ENCODE results near the gene SLC45A2. TPM values are rescaled to one million over a fixed set of nuclear protein-coding genes. Genes with fewer than 3 reads are reported as not detected.

SLC45A2 gene
- total RNA-seq, 2 experiments from 2014 or later, result 0.19 TPM; not detected in 1

DNA sequence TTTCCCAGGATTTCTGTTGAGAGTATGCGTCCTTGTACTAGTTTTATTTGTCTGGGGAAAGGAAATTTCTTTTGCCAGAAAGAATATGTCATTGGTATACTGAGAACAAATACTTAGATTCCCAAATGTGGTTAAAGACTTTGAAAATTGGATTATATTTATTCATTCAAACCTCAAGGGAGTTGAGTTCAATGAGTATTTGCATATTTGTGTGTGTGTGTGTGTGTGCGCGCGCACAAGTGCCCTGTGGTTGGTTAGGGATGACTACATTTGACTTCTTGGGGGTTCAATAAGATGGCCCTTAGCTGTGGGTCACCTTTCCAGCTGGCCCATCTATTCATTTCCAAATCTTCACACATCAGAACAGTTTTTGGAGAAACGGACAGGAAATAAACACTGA lies 43.4 kb downstream of the SLC45A2 start:
- POLR2A ChIA-PET, result no interaction called here
- H3K27me3 Mint-ChIP-seq, result peaks cover 47% of the 10 kb centered on the region
- no peaks in the 10 kb centered on the region for H3K36me3 Mint-ChIP-seq (ENCODE audit: low read depth)
- DNase-seq, result no peak
- no peaks in the 10 kb centered on the region for H3K4me1 Mint-ChIP-seq
- H3K9me3 Mint-ChIP-seq, result no peaks in the 10 kb centered on the region
- CTCF ChIA-PET, result no interaction called here
- H3K27ac Mint-ChIP-seq, result no peak overlapping the region
- no peak overlapping the region for H3K4me3 Mint-ChIP-seq

DNA sequence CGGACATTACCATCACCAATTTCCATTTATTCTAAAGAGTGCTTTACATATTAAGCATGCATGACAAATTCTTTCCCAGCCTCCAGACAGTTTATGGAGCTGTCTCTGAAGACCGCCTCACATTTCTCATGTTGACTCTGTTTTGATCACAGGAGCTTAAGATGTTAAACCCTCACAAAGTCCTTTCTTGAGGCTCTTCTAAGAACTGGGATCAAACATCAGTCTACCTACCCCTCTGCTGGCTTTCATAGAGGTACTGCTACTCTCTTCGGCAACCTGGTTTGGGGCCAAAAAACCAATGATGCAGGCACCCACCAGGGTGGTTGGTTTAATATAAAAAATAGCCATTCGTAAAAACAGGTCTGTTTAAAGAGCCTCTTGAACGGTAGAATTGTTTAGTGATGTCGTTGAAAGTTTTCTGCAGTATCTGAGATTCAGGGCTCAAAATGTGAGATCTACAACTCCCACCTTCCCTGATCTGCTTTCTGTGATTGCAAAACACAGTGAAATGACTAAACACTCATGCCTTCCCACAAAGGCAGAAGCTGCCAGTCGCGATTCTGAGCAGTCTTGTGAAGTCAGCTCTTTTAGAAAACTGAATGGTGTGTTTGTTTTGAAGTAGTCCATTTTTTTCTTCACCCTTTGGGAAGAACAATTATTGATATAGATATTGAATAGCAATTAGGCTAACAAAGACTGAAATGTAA lies 44.8 kb downstream of the SLC45A2 start:
- Mint-ChIP-seq H3K27me3 (peaks cover 58% of the 10 kb centered on the region), H3K4me3 (no peak overlapping the region), H3K4me1 (no peaks in the 10 kb centered on the region), H3K36me3 (ENCODE audit: low read depth) (no peaks in the 10 kb centered on the region), H3K9me3 (no peaks in the 10 kb centered on the region), H3K27ac (no peak overlapping the region)
- ChIA-PET CTCF (no interaction called here), POLR2A (no interaction called here)
- DNase-seq, result no peak

DNA sequence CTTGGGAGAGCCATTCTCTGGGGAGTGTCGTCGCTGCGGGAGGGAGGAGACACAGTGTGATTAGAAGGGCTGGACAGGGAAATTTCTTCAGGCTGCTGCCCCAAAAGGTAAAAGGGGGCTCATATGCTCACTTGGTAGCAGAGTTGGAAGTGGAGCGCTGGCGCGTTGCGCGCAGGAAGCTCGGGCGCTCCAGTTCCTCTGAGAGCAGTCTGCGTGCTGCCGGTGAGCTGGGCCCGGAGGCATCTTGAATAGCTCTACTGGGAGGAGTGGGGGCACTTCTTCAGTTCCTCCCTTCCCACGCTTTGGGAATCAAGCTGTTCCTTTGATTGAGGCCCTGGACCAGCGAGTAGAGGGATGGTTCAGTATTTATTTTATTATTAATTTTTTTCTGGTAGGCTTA lies 45.6 kb downstream of the SLC45A2 start:
- no peak overlapping the region for H3K4me3 Mint-ChIP-seq
- no peaks in the 10 kb centered on the region for H3K36me3 Mint-ChIP-seq (ENCODE audit: low read depth)
- H3K27ac Mint-ChIP-seq, result no peak overlapping the region
- no peak for DNase-seq
- H3K4me1 Mint-ChIP-seq, result no peaks in the 10 kb centered on the region
- H3K27me3 Mint-ChIP-seq, result peaks cover 63% of the 10 kb centered on the region
- POLR2A ChIA-PET, result no interaction called here
- no peaks in the 10 kb centered on the region for H3K9me3 Mint-ChIP-seq
- CTCF ChIA-PET, result no interaction called here

DNA sequence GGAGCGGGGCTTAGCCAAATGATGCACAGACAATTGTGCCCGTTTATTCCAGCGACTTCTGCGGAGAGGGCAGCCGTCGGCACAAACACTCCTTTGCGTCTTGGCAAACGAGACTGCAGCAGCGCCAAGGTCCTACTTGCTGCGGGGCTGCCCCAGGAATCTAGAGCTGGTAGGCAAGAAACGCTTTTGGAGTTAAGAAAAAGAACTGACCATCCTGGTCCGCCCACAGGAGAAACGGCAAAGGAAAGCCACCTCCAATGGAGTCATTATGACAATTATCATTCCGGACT lies 46.0 kb downstream of the SLC45A2 start:
- Mint-ChIP-seq H3K36me3 (ENCODE audit: low read depth) (no peaks in the 10 kb centered on the region), H3K27ac (no peak overlapping the region), H3K4me3 (no peak overlapping the region), H3K4me1 (no peaks in the 10 kb centered on the region), H3K27me3 (peaks cover 63% of the 10 kb centered on the region), H3K9me3 (no peaks in the 10 kb centered on the region)
- ChIA-PET POLR2A (no interaction called here), CTCF (no interaction called here)
- no peak for DNase-seq

DNA sequence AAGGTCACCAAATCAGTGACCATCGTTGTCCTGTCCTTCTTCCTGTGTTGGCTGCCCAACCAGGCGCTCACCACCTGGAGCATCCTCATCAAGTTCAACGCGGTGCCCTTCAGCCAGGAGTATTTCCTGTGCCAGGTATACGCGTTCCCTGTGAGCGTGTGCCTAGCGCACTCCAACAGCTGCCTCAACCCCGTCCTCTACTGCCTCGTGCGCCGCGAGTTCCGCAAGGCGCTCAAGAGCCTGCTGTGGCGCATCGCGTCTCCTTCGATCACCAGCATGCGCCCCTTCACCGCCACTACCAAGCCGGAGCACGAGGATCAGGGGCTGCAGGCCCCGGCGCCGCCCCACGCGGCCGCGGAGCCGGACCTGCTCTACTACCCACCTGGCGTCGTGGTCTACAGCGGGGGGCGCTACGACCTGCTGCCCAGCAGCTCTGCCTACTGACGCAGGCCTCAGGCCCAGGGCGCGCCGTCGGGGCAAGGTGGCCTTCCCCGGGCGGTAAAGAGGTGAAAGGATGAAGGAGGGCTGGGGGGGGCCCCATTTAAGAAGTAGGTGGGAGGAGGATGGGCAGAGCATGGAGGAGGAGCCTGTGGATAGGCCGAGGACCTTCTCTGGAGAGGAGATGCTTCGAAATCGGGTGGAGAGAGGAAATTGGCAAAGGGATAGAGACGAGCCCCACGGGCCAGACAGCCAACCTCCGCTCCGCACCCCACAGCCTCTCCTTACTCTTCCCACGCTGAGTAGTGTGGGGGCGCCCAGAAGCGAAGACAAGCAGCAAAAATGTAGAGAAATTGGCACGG lies 46.6 kb downstream of the SLC45A2 start:
- POLR2A ChIA-PET, result no interaction called here
- CTCF ChIA-PET, result no interaction called here
- Mint-ChIP-seq H3K9me3 (no peaks in the 10 kb centered on the region), H3K4me3 (no peak overlapping the region), H3K27ac (no peak overlapping the region), H3K4me1 (no peaks in the 10 kb centered on the region), H3K36me3 (ENCODE audit: low read depth) (no peaks in the 10 kb centered on the region), H3K27me3 (peaks cover 63% of the 10 kb centered on the region)
- DNase-seq, result no peak

DNA sequence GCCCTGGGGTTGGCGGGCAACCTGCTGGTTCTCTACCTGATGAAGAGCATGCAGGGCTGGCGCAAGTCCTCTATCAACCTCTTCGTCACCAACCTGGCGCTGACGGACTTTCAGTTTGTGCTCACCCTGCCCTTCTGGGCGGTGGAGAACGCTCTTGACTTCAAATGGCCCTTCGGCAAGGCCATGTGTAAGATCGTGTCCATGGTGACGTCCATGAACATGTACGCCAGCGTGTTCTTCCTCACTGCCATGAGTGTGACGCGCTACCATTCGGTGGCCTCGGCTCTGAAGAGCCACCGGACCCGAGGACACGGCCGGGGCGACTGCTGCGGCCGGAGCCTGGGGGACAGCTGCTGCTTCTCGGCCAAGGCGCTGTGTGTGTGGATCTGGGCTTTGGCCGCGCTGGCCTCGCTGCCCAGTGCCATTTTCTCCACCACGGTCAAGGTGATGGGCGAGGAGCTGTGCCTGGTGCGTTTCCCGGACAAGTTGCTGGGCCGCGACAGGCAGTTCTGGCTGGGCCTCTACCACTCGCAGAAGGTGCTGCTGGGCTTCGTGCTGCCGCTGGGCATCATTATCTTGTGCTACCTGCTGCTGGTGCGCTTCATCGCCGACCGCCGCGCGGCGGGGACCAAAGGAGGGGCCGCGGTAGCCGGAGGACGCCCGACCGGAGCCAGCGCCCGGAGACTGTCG lies 47.3 kb downstream of the SLC45A2 start:
- peaks cover 63% of the 10 kb centered on the region for H3K27me3 Mint-ChIP-seq
- CTCF ChIA-PET, result no interaction called here
- no peaks in the 10 kb centered on the region for H3K9me3 Mint-ChIP-seq
- POLR2A ChIA-PET, result no interaction called here
- no peak overlapping the region for H3K27ac Mint-ChIP-seq
- DNase-seq, result no peak
- no peaks in the 10 kb centered on the region for H3K4me1 Mint-ChIP-seq
- H3K36me3 Mint-ChIP-seq (ENCODE audit: low read depth), result no peaks in the 10 kb centered on the region
- H3K4me3 Mint-ChIP-seq, result no peak overlapping the region

DNA sequence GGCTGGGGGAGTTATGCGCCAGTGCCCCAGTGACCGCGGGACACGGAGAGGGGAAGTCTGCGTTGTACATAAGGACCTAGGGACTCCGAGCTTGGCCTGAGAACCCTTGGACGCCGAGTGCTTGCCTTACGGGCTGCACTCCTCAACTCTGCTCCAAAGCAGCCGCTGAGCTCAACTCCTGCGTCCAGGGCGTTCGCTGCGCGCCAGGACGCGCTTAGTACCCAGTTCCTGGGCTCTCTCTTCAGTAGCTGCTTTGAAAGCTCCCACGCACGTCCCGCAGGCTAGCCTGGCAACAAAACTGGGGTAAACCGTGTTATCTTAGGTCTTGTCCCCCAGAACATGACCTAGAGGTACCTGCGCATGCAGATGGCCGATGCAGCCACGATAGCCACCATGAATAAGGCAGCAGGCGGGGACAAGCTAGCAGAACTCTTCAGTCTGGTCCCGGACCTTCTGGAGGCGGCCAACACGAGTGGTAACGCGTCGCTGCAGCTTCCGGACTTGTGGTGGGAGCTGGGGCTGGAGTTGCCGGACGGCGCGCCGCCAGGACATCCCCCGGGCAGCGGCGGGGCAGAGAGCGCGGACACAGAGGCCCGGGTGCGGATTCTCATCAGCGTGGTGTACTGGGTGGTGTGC lies 48.0 kb downstream of the SLC45A2 start, which contains the start of gene RXFP3:
TSS of gene RXFP3 (plus strand) at position 6 of the 636 bp plus-strand sequence. CDS start at position 361, 355 bp downstream.
- H3K27ac Mint-ChIP-seq, result no peak within 1 kb of the TSS
- ChIA-PET POLR2A (no interaction called here), CTCF (no interaction called here)
- no peak within 1 kb of the TSS for H3K4me3 Mint-ChIP-seq
- H3K27me3 Mint-ChIP-seq, result peaks cover 58% of the 10 kb centered on the region
- no peaks in the 10 kb centered on the region for H3K4me1 Mint-ChIP-seq
- DNase-seq, result no peak
- H3K36me3 Mint-ChIP-seq (ENCODE audit: low read depth), result no peaks in the 10 kb centered on the region
- H3K9me3 Mint-ChIP-seq, result no peaks in the 10 kb centered on the region

DNA sequence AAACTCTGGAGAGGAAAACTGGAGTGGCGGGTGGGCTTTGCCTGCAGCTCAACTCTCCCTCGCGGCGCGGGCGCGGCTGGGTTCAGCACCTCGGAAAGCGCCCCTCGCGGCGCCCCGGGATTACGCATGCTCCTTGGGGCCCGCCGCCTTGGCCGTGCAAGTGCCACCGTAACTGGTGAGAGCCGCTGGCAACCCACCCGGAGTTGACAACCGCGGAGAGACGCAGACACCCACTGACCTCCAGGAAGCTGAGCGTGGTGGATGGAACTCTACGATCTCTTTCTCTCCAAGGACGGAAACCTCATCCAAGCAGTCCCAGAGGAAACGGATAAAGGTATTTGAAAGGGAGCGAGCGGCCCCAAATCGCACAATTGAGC lies 48.5 kb downstream of the SLC45A2 start:
- Mint-ChIP-seq H3K27ac (no peak overlapping the region), H3K9me3 (no peaks in the 10 kb centered on the region), H3K27me3 (peaks cover 55% of the 10 kb centered on the region), H3K4me1 (no peaks in the 10 kb centered on the region), H3K4me3 (no peak overlapping the region), H3K36me3 (ENCODE audit: low read depth) (no peaks in the 10 kb centered on the region)
- POLR2A ChIA-PET, result no interaction called here
- CTCF ChIA-PET, result interaction anchor here (1.2 to 1.3 kb wide), 2 partner anchors 12 to 130 kb away, joined by 3 to 8 read pairs; no protein-coding TSS in a partner anchor
- peak; percentile 58 for DNase-seq

DNA sequence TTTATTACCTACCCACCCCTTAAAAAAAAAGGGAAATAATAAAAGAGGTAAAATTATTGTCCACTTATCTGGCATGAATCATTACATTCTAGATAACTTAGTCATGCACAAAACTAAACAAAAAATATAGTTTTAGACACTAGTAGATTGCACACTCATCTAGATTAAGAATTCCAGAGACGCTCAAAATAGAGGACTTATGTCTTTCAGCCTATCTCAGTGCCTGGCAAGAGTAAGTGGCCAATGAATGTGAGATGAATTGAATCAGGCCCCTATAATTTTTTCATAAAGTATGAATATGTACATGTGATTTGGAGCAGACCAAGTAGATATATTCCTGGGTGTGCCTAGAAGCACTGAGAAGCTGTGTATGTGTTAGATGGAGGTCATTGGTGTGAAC lies 50.3 kb downstream of the SLC45A2 start:
- H3K36me3 Mint-ChIP-seq (ENCODE audit: low read depth), result no peaks in the 10 kb centered on the region
- H3K27me3 Mint-ChIP-seq, result peaks cover 40% of the 10 kb centered on the region
- no peaks in the 10 kb centered on the region for H3K4me1 Mint-ChIP-seq
- no peak for DNase-seq
- no peaks in the 10 kb centered on the region for H3K9me3 Mint-ChIP-seq
- ChIA-PET CTCF (interaction anchor here (0.8 to 1.3 kb wide), 4 partner anchors 31 to 499 kb away, joined by 3 to 8 read pairs (median 3); no protein-coding TSS in a partner anchor), POLR2A (no interaction called here)
- H3K27ac Mint-ChIP-seq, result no peak overlapping the region
- no peak overlapping the region for H3K4me3 Mint-ChIP-seq

DNA sequence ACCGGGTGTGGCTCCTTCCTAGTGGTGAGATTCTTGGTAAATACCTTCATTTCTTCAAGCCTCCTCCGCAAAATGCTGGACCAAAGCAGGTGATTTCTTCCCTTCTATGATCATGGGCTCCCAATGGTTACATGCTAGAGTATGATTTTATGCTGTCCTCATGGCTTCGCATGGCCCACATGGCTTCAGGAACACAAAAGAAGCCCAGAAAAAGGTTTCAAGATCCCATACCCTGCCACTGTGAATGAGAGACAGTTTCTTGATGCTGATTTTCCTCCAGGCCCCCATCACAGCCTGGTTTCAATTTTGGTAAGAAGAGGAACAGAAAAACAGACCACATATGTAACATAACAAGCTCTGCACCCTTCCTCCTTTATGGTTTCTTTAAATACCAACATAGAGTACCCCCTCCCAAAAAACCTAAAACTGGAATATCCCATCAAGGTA lies 50.7 kb downstream of the SLC45A2 start:
- CTCF ChIA-PET, result interaction anchor here (1.2 to 1.3 kb wide), 2 partner anchors 345 to 496 kb away, joined by 3 to 4 read pairs; no protein-coding TSS in a partner anchor

DNA sequence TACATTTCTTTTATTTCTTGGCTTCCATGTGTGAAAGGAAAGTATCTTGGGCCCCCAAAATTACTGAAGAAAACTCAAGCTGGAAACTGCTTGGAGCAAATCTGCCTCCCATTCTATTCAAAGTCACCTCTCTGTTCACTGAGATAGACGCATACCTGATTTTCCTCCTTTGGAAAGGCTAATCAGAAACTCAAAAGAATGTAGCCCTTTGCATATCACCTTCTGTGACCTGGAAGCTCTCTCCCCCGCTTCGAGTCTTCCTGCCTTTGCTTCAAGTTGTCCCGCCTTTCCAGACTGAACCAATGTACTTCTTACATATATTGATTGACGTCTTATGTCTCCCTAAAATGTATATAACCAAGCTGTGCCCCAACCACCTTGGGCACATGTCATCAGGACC lies 53.4 kb downstream of the SLC45A2 start:
- DNase-seq, result no peak
- no peaks in the 10 kb centered on the region for H3K36me3 Mint-ChIP-seq (ENCODE audit: low read depth)
- no peak overlapping the region for H3K27ac Mint-ChIP-seq
- ChIA-PET POLR2A (no interaction called here), CTCF (no interaction called here)
- no peaks in the 10 kb centered on the region for H3K9me3 Mint-ChIP-seq
- H3K4me1 Mint-ChIP-seq, result no peaks in the 10 kb centered on the region
- H3K4me3 Mint-ChIP-seq, result no peak overlapping the region
- peaks cover 16% of the 10 kb centered on the region for H3K27me3 Mint-ChIP-seq

More for the DNA sequence above, 50.7 kb downstream of the SLC45A2 start:
- Mint-ChIP-seq H3K4me1 (no peaks in the 10 kb centered on the region), H3K36me3 (ENCODE audit: low read depth) (no peaks in the 10 kb centered on the region), H3K27ac (no peak overlapping the region), H3K27me3 (peaks cover 36% of the 10 kb centered on the region), H3K4me3 (no peak overlapping the region), H3K9me3 (no peaks in the 10 kb centered on the region)
- POLR2A ChIA-PET, result no interaction called here
- no peak for DNase-seq

DNA sequence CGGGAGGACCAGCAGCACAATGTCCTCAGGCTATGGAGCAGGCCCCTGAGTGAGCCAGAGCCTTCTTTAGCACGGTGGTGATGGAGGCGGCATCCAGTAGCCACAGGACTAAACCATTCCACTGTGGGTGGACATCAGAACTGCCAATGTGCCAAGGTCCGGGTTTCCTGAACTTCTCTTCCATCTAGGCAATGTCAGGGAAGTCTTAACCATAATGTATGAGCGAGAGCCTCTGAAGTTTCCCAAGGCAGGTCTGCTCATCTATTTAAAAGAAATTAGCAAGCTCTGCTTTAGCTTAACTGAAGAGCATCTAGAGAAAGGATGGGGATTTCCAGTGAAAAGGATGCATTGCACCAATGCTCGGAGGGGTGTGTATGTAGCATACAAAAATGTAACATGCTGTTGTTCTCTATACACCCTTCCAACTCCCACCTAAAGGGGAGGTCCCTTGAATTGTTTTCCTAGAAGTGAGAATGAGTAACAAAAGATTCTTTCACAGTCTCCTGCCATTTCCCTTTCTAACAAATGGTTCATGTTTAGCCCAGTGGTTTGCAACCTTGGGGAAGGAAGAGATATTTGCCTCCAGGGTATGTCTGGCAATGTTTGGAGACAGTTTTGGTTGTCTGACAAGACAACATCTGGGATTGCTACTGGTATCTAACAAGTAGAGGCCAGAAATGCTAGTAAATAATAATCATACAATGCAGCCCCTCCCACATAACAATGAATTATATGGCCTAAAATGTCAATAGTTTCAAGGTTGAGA lies 54.4 kb downstream of the SLC45A2 start:
- no peaks in the 10 kb centered on the region for H3K36me3 Mint-ChIP-seq (ENCODE audit: low read depth)
- POLR2A ChIA-PET, result no interaction called here
- CTCF ChIA-PET, result no interaction called here
- H3K27me3 Mint-ChIP-seq, result peaks cover 8% of the 10 kb centered on the region
- H3K4me3 Mint-ChIP-seq, result no peak overlapping the region
- H3K9me3 Mint-ChIP-seq, result no peaks in the 10 kb centered on the region
- no peak overlapping the region for H3K27ac Mint-ChIP-seq
- DNase-seq, result no peak
- H3K4me1 Mint-ChIP-seq, result no peaks in the 10 kb centered on the region
